DND-41 (cell line): Measurements from ENCODE around the gene KAZN.

Source experiments
- ATAC-seq: fragments of 200-7000 bp; cut with Tn5 transposase; 3 replicates; pipeline ENCODE4 v1.9.1; 2021; ENCODE audit warnings: low read depth; ENCODE audit not compliant: insufficient read depth
- DNase-seq: peaks from one replicate; pipeline ENCODE4 v3.0.0-alpha.2; 2020
- H2AFZ ChIP-seq: 2 replicates; pipeline ENCODE4 v1.6.0; 2012; ENCODE audit warnings: low read depth, low read length
- H3K27ac ChIP-seq: 2 replicates; pipeline ENCODE4 v1.5.1; 2012; ENCODE audit warnings: low read length, inconsistent platforms
- H3K27me3 ChIP-seq: fragments of 200-600 bp; sonication (generic); 2 replicates; pipeline ENCODE4 v1.6.0; 2012; ENCODE audit warnings: low read length, mild to moderate bottlenecking, inconsistent platforms; ENCODE audit not compliant: insufficient read depth, poor library complexity
- H3K36me3 ChIP-seq: 2 replicates; pipeline ENCODE4 v1.5.1; 2012; ENCODE audit warnings: low read length, inconsistent platforms; ENCODE audit not compliant: insufficient read depth
- H3K4me1 ChIP-seq: 2 replicates; pipeline ENCODE4 v1.5.1; 2012; ENCODE audit warnings: mild to moderate bottlenecking, low read length; ENCODE audit not compliant: insufficient read depth
- H3K4me2 ChIP-seq: 2 replicates; pipeline ENCODE4 v1.6.0; 2012; ENCODE audit warnings: mild to moderate bottlenecking, moderate library complexity, low read length, inconsistent platforms; ENCODE audit not compliant: insufficient read depth
- H3K4me3 ChIP-seq, 2 experiments: fragments of 200-600 bp in 1 of 2; shearing (Covaris generic) in 1 of 2; 2 replicates each; pipeline ENCODE4 v1.5.1; 2012 to 2016; ENCODE audit warnings: inconsistent platforms in 2 of 2, low read length in 2 of 2, mild to moderate bottlenecking in 2 of 2, low read depth in 1 of 2, moderate library complexity in 1 of 2
- H3K79me2 ChIP-seq: 2 replicates; pipeline ENCODE4 v1.6.0; 2012; ENCODE audit warnings: low read length, inconsistent platforms; ENCODE audit not compliant: insufficient read depth
- H3K9ac ChIP-seq: 2 replicates; pipeline ENCODE4 v1.6.0; 2012; ENCODE audit warnings: low read depth, mild to moderate bottlenecking, inconsistent platforms, low read length, moderate library complexity
- H3K9me3 ChIP-seq: 2 replicates; pipeline ENCODE4 v1.5.1; 2012; ENCODE audit warnings: low read length, moderate library complexity, mild to moderate bottlenecking, inconsistent platforms; ENCODE audit not compliant: insufficient read depth, severe bottlenecking
- H4K20me1 ChIP-seq: 2 replicates; pipeline ENCODE4 v1.6.0; 2012; ENCODE audit warnings: low read length; ENCODE audit not compliant: insufficient read depth
- CTCF ChIP-seq: IDR thresholded peaks from 2 replicates; pipeline ENCODE4 v1.5.1; 2012; ENCODE audit warnings: borderline replicate concordance, low read length, moderate library complexity, mild to moderate bottlenecking; ENCODE audit not compliant: poor library complexity, severe bottlenecking; ENCODE audit errors: extremely low read depth
- EZH2 ChIP-seq: IDR thresholded peaks from 3 replicates; pipeline ENCODE4 v1.6.1; 2012; ENCODE audit warnings: borderline replicate concordance, low read depth, mild to moderate bottlenecking, moderate library complexity, low read length, inconsistent platforms; ENCODE audit not compliant: severe bottlenecking

KAZN gene

GRCh38 chr1:14781811-14782210 is 183.3 kb downstream of the KAZN start:
- no peaks in the 10 kb centered on the region for H3K9me3 ChIP-seq
- H3K79me2 ChIP-seq: no peaks in the 10 kb centered on the region
- H3K27ac ChIP-seq: no peak overlapping the region
- DNase-seq (no peak), ATAC-seq (no peak)
- no peak overlapping the region for H3K4me2 ChIP-seq
- H3K4me1 ChIP-seq: peaks cover 30% of the 10 kb centered on the region
- H4K20me1 ChIP-seq: no peaks in the 10 kb centered on the region
- no peaks in the 10 kb centered on the region for H3K27me3 ChIP-seq
- TF ChIP-seq EZH2 (no peak), CTCF (no peak)
- no peak overlapping the region for H2AFZ ChIP-seq
- H3K4me3 ChIP-seq: no peak overlapping the region
- H3K36me3 ChIP-seq: no peaks in the 10 kb centered on the region
- no peak overlapping the region for H3K9ac ChIP-seq

GRCh38 chr1:14782741-14783591 is 184.5 kb downstream of the KAZN start:
- Histone ChIP-seq H4K20me1 (no peaks in the 10 kb centered on the region), H3K9me3 (no peaks in the 10 kb centered on the region), H3K36me3 (no peaks in the 10 kb centered on the region), H3K27me3 (no peaks in the 10 kb centered on the region), H3K4me1 (peaks cover 19% of the 10 kb centered on the region), H3K27ac (no peak overlapping the region), H3K9ac (no peak overlapping the region), H3K79me2 (no peaks in the 10 kb centered on the region), H2AFZ (no peak overlapping the region), H3K4me3 (no peak overlapping the region), H3K4me2 (no peak overlapping the region)
- DNase-seq (no peak), ATAC-seq (no peak)
- peak; percentile 19 for TF ChIP-seq CTCF
- no peak for TF ChIP-seq EZH2

GRCh38 chr1:14783592-14783886 is 185.1 kb downstream of the KAZN start:
- no peaks in the 10 kb centered on the region for H3K79me2 ChIP-seq
- H3K4me1 ChIP-seq: peaks cover 13% of the 10 kb centered on the region
- H4K20me1 ChIP-seq: no peaks in the 10 kb centered on the region
- H3K9me3 ChIP-seq: no peaks in the 10 kb centered on the region
- ATAC-seq: no peak
- no peak overlapping the region for H3K4me2 ChIP-seq
- DNase-seq: no peak
- TF ChIP-seq CTCF: no peak
- no peak for TF ChIP-seq EZH2
- H2AFZ ChIP-seq: no peak overlapping the region
- no peaks in the 10 kb centered on the region for H3K36me3 ChIP-seq
- no peak overlapping the region for H3K9ac ChIP-seq
- H3K27me3 ChIP-seq: no peaks in the 10 kb centered on the region
- H3K4me3 ChIP-seq: no peak overlapping the region
- no peak overlapping the region for H3K27ac ChIP-seq
